Natural killer cell (primary cell): Measurements from ENCODE around the gene LARP1. TPM values are rescaled to one million over a fixed set of nuclear protein-coding genes. Genes with fewer than 3 reads are reported as not detected.
"Not testable (repeated sequence)": the region's sequence is repeated elsewhere in the genome, so short reads cannot be mapped to it uniquely, and the experiment has no call there.

ENCODE experiments used
- ATAC-seq, 3 donors: fragments of 150-1000 bp in 2 of 3; fragments of 200-7000 bp in 1 of 3; cut with Tn5 transposase; 1 replicate in 1 of 3; 2 replicates in 2 of 3; pipeline ENCODE4 v1.10.0; 2021; ENCODE audit warnings: mild to moderate bottlenecking in 2 of 3, moderate library complexity in 2 of 3
- DNase-seq, 2 donors: peaks; one replicate each; pipeline versions ENCODE4 v3.0.0 to v3.0.0-alpha.2; 2013 to 2021; ENCODE audit warnings: mixed read lengths in 1 of 2
- H3K27ac ChIP-seq: one replicate; pipeline ENCODE4 v1.5.1; 2013; ENCODE audit warnings: mild to moderate bottlenecking, low read length
- H3K27me3 ChIP-seq: one replicate; pipeline ENCODE4 v1.6.1; 2013; ENCODE audit warnings: low read length; ENCODE audit not compliant: control insufficient read depth, insufficient read depth
- H3K36me3 ChIP-seq: one replicate; pipeline ENCODE4 v1.6.1; 2013; ENCODE audit warnings: low read length; ENCODE audit not compliant: control insufficient read depth, insufficient read depth
- H3K4me1 ChIP-seq: one replicate; pipeline ENCODE4 v1.6.1; 2013; ENCODE audit warnings: low read length; ENCODE audit not compliant: control insufficient read depth, insufficient read depth
- H3K4me3 ChIP-seq: one replicate; pipeline ENCODE4 v1.5.1; 2013; ENCODE audit warnings: low read length
- H3K9me3 ChIP-seq: one replicate; pipeline ENCODE4 v1.6.1; 2013; ENCODE audit warnings: low read length; ENCODE audit not compliant: control insufficient read depth, insufficient read depth
- H3K27ac Mint-ChIP-seq, 2 donors: one replicate each; pipeline ENCODE4 v1.8.0; 2022; ENCODE audit warnings: mild to moderate bottlenecking in 2 of 2, mixed read lengths in 2 of 2, moderate library complexity in 1 of 2
- H3K27me3 Mint-ChIP-seq, 2 donors: one replicate each; pipeline ENCODE4 v1.8.0; 2022; ENCODE audit warnings: low read depth in 2 of 2, mixed read lengths in 2 of 2
- H3K36me3 Mint-ChIP-seq: one replicate; pipeline ENCODE4 v1.8.0; 2022; ENCODE audit warnings: mixed read lengths
- H3K4me1 Mint-ChIP-seq, 2 donors: one replicate each; pipeline ENCODE4 v1.8.0; 2022; ENCODE audit warnings: mixed read lengths in 2 of 2
- H3K4me3 Mint-ChIP-seq: one replicate; pipeline ENCODE4 v1.8.0; 2022; ENCODE audit warnings: mild to moderate bottlenecking, moderate library complexity, mixed read lengths
- H3K9me3 Mint-ChIP-seq, 2 donors: one replicate each; pipeline ENCODE4 v1.8.0; 2022; ENCODE audit warnings: mixed read lengths in 2 of 2
- WGBS: methylation state at CpG from one replicate; pipeline ENCODE4 v1.1.7; 2013; ENCODE audit warnings: missing lambda C conversion rate; ENCODE audit not compliant: insufficient coverage; 5-methylcytosine and 5-hydroxymethylcytosine counted together
- intact Hi-C: fragments of 100-400 bp; cut with micrococcal nuclease; formaldehyde crosslinking; loops from one replicate; pipeline ENCODE4 v1.14.2; 2022
- total RNA-seq, 4 donors: library from RNA; stranded (reverse); fragments of 120-200 nt in 1 of 4; gene quantifications; one replicate each; pipeline versions ENCODE4 v1.2.3 to v1.2.4, GENCODE V29; 2013 to 2022
- TF ChIP-seq, protein P1 (sequence below): fragments of 200-600 bp; IDR thresholded peaks from one replicate; pipeline ENCODE4 v1.8.0; 2022; ENCODE audit warnings: antibody characterized with exemption

The LARP1 gene
- total RNA-seq, 3 donors from 2014 or later (not counting 1 experiment from before 2014, with no cell fraction given): 103 to 117 (median 112) TPM

DNA sequence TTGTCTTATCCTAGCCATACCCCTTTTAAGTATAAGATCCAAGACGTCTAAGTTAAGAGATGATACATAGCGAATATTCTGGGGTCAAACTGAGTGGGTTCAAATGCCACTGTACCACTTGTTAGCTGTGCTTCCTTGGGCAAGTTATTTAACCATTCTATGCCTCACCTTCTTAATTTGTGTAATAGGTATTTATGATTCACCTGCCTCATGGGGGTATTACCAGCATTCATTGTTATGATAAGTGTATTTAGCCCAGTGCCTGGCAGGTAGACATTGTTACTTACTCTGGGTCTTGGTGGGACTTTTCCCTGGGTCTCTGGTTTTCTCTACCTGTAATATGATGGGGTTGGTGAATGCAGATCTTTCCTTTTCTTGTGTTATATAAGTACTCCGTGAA lies 3.8 kb downstream of the LARP1 start:
- DNase-seq (peak in 1 of 2 donors; percentile 12), ATAC-seq (no peak)
- TF ChIP-seq, protein P1, sequence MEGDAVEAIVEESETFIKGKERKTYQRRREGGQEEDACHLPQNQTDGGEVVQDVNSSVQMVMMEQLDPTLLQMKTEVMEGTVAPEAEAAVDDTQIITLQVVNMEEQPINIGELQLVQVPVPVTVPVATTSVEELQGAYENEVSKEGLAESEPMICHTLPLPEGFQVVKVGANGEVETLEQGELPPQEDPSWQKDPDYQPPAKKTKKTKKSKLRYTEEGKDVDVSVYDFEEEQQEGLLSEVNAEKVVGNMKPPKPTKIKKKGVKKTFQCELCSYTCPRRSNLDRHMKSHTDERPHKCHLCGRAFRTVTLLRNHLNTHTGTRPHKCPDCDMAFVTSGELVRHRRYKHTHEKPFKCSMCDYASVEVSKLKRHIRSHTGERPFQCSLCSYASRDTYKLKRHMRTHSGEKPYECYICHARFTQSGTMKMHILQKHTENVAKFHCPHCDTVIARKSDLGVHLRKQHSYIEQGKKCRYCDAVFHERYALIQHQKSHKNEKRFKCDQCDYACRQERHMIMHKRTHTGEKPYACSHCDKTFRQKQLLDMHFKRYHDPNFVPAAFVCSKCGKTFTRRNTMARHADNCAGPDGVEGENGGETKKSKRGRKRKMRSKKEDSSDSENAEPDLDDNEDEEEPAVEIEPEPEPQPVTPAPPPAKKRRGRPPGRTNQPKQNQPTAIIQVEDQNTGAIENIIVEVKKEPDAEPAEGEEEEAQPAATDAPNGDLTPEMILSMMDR: no peak
- Mint-ChIP-seq H3K4me3 (peak overlapping the region; percentile 66), H3K27ac (peak overlapping the region; percentile 90 to 94), H3K4me1 (peaks cover 53 to 63% of the 10 kb centered on the region in 2 donors), H3K9me3 (no peaks in the 10 kb centered on the region), H3K36me3 (no peaks in the 10 kb centered on the region), H3K27me3 (no peaks in the 10 kb centered on the region)
- Histone ChIP-seq H3K4me1 (peaks cover 36% of the 10 kb centered on the region), H3K9me3 (no peaks in the 10 kb centered on the region), H3K27me3 (no peaks in the 10 kb centered on the region), H3K4me3 (no peak overlapping the region), H3K27ac (no peak overlapping the region), H3K36me3 (no peaks in the 10 kb centered on the region)
- WGBS: 57% methylated on average over 1 of the region's 3 CpGs
- intact Hi-C loops: loop anchor here (5.0 kb wide), 1 partner anchor 178 kb away; the partner anchor contains the start of gene GEMIN5

DNA sequence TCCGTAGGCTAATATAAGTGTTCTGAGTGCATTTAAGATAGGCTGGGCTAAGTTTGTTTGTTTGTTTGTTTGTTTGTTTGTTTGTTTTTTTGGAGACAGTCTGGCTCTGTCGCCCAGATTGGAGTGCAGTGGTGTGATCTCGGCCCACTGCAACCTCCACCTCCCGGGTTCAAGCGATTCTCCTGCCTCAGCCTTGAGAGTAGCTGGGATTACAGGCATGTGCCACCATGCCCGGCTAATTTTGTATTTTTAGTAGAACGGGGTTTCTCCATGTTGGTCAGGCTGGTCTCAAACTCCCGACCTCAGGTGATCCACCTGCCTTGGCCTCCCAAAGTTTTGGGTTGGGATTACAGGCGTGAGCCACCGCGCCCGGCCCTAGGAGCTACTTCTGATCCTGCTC lies 4.7 kb downstream of the LARP1 start:
- WGBS: 83% methylated on average over 12 of the region's 12 CpGs
- not testable (repeated sequence) for H3K27me3 Mint-ChIP-seq, H3K9me3 ChIP-seq, H3K27ac Mint-ChIP-seq, ATAC-seq, H3K36me3 Mint-ChIP-seq, H3K27me3 ChIP-seq, H3K36me3 ChIP-seq, H3K9me3 Mint-ChIP-seq, H3K27ac ChIP-seq, H3K4me3 ChIP-seq, DNase-seq, H3K4me3 Mint-ChIP-seq
- peaks cover 27% of the 10 kb centered on the region for H3K4me1 ChIP-seq
- H3K4me1 Mint-ChIP-seq: peaks cover 46 to 59% of the 10 kb centered on the region in 2 donors
- intact Hi-C loops: loop anchor here (5.0 kb wide), 1 partner anchor 177 kb away; the partner anchor contains the start of gene GEMIN5

GRCh38 chr5:154761046-154761736 lies 6.0 kb downstream of the LARP1 start:
- peak overlapping the region in 1 of 2 donors; percentile 74 for H3K27ac Mint-ChIP-seq
- H3K4me3 ChIP-seq: no peak overlapping the region
- peaks cover 31% of the 10 kb centered on the region for H3K4me1 ChIP-seq
- H3K4me1 Mint-ChIP-seq: peaks cover 57 to 70% of the 10 kb centered on the region in 2 donors
- H3K9me3 Mint-ChIP-seq: no peaks in the 10 kb centered on the region
- no peaks in the 10 kb centered on the region for H3K9me3 ChIP-seq
- DNase-seq (peak in 1 of 2 donors; percentile 60), ATAC-seq (no peak)
- WGBS: 45% methylated on average over 4 of the region's 5 CpGs
- H3K27me3 ChIP-seq: no peaks in the 10 kb centered on the region
- H3K36me3 Mint-ChIP-seq: no peaks in the 10 kb centered on the region
- no peaks in the 10 kb centered on the region for H3K27me3 Mint-ChIP-seq
- no peak overlapping the region for H3K4me3 Mint-ChIP-seq
- intact Hi-C loops: no loop called here
- TF ChIP-seq, protein P1: no peak
- H3K36me3 ChIP-seq: no peaks in the 10 kb centered on the region
- H3K27ac ChIP-seq: peak overlapping the region; percentile 0

DNA sequence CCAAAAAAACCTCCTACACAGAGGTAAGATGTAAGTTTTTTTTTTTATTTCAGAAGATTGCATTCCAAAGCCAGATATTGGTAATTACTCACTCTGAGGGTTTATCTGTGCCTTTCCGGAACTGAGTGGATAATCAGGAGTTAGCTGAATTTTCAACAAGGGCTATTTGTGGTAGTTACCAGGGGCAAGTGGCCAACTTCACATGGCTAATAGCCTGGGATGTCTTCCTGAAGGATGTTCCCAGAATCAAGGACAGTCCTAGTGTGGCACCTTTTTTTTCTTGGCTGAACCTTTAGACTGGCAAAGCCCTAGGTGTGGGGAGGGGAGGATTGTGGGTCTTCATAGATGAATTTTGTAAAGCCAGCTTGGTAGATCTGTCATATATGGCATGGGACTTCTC lies 7.1 kb downstream of the LARP1 start:
- ATAC-seq (no peak), DNase-seq (no peak)
- Histone ChIP-seq H3K4me3 (no peak overlapping the region), H3K9me3 (no peaks in the 10 kb centered on the region), H3K36me3 (no peaks in the 10 kb centered on the region), H3K27ac (no peak overlapping the region), H3K27me3 (no peaks in the 10 kb centered on the region), H3K4me1 (peaks cover 39% of the 10 kb centered on the region)
- no peaks in the 10 kb centered on the region for H3K36me3 Mint-ChIP-seq
- H3K9me3 Mint-ChIP-seq: no peaks in the 10 kb centered on the region
- no peaks in the 10 kb centered on the region for H3K27me3 Mint-ChIP-seq
- H3K4me3 Mint-ChIP-seq: no peak overlapping the region
- no peak overlapping the region for H3K27ac Mint-ChIP-seq
- TF ChIP-seq, protein P1: no peak
- intact Hi-C loops: no loop called here
- peaks cover 59 to 73% of the 10 kb centered on the region in 2 donors for H3K4me1 Mint-ChIP-seq
- WGBS: 100% methylated on average over 1 of the region's 1 CpG
